IPS-20b (cell line): Measurements from ENCODE around the gene NOX4.
"Not testable (repeated sequence)": the region's sequence is repeated elsewhere in the genome, so short reads cannot be mapped to it uniquely, and the experiment has no call there.

Experiments used
- H3K27ac ChIP-seq: one replicate; pipeline ENCODE4 v1.5.1; 2013; ENCODE audit warnings: low read length
- H3K27me3 ChIP-seq: 2 replicates; pipeline ENCODE4 v1.6.1; 2013; ENCODE audit warnings: mild to moderate bottlenecking, low read length, inconsistent platforms; ENCODE audit not compliant: insufficient read depth
- H3K36me3 ChIP-seq: 2 replicates; pipeline ENCODE4 v1.6.1; 2013; ENCODE audit warnings: low read depth, mild to moderate bottlenecking, inconsistent platforms, low read length, moderate library complexity; ENCODE audit not compliant: insufficient read depth
- H3K4me1 ChIP-seq: 2 replicates; pipeline ENCODE4 v1.6.1; 2013; ENCODE audit warnings: mild to moderate bottlenecking, control low read depth, inconsistent platforms, low read length, moderate library complexity; ENCODE audit not compliant: insufficient read depth
- H3K4me3 ChIP-seq: 2 replicates; pipeline ENCODE4 v1.5.1; 2013; ENCODE audit warnings: mild to moderate bottlenecking, low read length, inconsistent platforms
- H3K9ac ChIP-seq: 2 replicates; pipeline ENCODE4 v1.6.1; 2013; ENCODE audit warnings: low read depth, mild to moderate bottlenecking, inconsistent platforms, low read length, moderate library complexity
- H3K9me3 ChIP-seq: 2 replicates; pipeline ENCODE4 v1.6.1; 2013; ENCODE audit warnings: mild to moderate bottlenecking, low read depth, low read length, inconsistent platforms; ENCODE audit not compliant: insufficient read depth

The NOX4 gene

DNA sequence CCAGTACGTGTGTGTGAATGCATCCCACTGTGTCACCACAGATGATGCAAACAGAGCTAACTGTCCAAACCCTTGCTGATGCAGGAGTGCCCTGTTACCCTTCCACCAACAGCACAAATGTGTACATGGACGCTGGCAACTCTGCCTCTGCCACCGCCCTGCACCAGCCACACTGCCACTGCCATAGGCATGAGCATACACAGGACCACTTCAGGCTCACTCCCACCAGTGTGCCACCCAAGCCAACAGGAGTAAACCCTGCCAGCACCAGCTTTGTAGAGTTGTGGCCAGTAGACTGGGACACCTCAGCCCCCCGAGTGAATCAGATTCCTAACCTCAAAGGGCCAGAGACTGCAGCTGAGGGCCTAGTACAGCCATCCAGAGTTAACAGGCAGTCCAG, 34.0 kb downstream of the NOX4 start:
- Histone ChIP-seq H3K4me3 (no peak overlapping the region), H3K27me3 (no peaks in the 10 kb centered on the region), H3K36me3 (no peaks in the 10 kb centered on the region), H3K4me1 (no peaks in the 10 kb centered on the region), H3K9me3 (no peaks in the 10 kb centered on the region), H3K9ac (no peak overlapping the region), H3K27ac (no peak overlapping the region)

DNA sequence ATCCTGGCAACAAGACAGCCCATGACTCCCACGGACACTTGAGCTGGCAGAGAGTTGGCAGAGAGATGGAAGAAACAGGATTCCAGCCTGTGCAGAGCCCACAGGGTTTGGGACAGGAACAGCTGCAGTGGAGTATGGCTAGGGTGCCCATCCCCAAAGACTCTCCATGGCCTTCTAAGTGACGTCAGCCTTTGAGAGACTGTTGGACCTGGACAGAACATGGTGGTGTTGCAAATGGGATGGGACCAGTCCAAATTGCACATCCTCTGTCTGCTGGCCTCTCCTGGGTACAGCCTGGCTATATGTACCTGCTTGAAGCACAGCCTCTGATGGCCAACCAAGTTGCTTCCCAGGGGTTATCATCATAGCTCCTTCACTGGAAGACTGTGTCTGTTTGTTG, 34.5 kb downstream of the NOX4 start:
- H3K9me3 ChIP-seq = no peaks in the 10 kb centered on the region
- H3K4me3 ChIP-seq = no peak overlapping the region
- no peak overlapping the region for H3K9ac ChIP-seq
- H3K36me3 ChIP-seq = no peaks in the 10 kb centered on the region
- no peaks in the 10 kb centered on the region for H3K4me1 ChIP-seq
- H3K27ac ChIP-seq = no peak overlapping the region
- H3K27me3 ChIP-seq = no peaks in the 10 kb centered on the region

DNA sequence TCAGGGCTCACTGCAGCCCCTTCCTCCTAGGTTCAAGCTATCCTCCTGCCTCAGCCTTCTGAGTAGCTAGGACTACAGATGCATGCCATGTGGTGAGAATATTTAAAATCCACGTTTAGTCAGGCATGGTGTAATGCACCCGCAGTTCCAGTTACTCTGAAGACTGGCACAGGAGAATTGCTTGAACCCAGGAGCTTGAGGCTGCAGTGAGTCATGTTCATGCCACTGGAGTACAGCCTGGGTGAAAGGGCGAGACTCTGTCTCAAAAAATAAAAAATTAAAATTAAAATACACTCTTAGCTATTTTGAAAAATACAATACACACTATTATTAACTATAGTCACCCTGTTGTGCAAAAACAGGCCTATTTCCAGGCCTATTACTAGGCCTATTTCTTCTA, 38.4 kb downstream of the NOX4 start:
- H3K4me1 ChIP-seq = no peaks in the 10 kb centered on the region
- H3K27ac ChIP-seq = no peak overlapping the region
- no peaks in the 10 kb centered on the region for H3K9me3 ChIP-seq
- no peak overlapping the region for H3K9ac ChIP-seq
- no peak overlapping the region for H3K4me3 ChIP-seq
- H3K27me3 ChIP-seq = no peaks in the 10 kb centered on the region
- H3K36me3 ChIP-seq = no peaks in the 10 kb centered on the region

DNA sequence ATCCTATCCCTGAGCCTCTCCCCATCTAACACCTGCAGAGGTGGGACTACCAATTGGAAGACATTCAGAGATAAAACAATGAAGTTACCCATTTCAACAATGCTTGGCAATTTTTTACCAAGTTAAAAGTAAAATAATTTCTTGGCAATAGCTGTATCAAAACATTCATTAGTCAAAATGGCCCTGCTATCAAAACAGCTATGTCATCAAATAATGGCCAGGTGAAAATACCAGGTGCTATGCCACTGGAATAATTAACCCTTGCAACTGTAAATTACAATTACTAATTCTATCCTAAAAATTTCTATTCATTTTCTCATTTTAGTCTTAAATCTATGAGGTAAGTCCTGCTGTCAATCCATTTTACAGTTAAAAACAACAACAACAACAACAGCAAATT, 43.3 kb downstream of the NOX4 start:
- Histone ChIP-seq H3K27ac (no peak overlapping the region), H3K9ac (no peak overlapping the region), H3K9me3 (peaks cover 3% of the 10 kb centered on the region; the same call in 1 of the 2 replicates), H3K27me3 (no peaks in the 10 kb centered on the region), H3K4me3 (no peak overlapping the region), H3K36me3 (no peaks in the 10 kb centered on the region), H3K4me1 (no peaks in the 10 kb centered on the region)

DNA sequence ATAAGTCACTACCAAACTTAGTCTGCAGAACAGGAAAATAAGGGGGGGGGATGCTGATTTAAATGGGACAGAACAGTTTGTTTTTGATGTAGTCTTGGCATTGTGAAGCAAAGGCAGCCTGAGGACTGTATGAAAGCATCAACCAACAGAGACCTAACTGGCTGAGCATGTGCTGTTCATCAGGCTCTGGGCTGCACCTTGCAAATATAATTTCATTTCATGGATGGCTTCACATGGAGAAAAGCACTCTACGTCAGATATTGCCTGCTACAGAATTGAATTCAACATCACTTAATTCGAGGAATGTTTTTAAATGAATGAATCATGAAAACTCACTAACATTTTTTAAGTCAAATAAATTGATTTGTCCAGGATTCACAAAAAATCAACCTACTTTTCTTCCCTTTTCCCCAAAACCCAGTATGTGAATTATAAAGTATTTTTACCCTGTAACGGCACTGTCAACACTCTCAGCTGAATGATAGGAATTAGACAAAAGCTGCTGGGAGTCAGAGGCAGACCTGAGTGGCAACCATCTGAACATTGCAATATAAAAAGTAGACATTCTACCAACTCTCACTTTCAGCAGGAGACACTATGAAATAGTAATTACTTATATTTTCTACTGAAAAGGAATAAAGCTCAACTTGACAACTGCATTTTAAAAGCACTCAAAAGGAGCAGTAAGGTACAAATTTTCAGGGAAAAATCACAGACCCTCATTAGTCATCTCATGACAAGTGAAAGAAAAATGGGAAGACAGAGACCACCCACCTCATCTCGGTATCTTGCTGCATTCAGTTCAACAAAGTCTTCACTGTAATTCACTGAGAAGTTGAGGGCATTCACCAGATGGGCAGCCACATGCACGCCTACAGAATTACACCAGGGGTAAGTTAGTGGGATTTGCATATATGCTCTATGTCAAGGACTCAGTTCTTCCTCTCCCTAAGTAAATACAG, 47.5 kb downstream of the NOX4 start:
- Histone ChIP-seq H3K27ac (no peak overlapping the region), H3K4me3 (no peak overlapping the region), H3K36me3 (no peaks in the 10 kb centered on the region), H3K9ac (no peak overlapping the region), H3K27me3 (no peaks in the 10 kb centered on the region), H3K4me1 (no peaks in the 10 kb centered on the region), H3K9me3 (peaks cover 3% of the 10 kb centered on the region; the same call in 1 of the 2 replicates)

DNA sequence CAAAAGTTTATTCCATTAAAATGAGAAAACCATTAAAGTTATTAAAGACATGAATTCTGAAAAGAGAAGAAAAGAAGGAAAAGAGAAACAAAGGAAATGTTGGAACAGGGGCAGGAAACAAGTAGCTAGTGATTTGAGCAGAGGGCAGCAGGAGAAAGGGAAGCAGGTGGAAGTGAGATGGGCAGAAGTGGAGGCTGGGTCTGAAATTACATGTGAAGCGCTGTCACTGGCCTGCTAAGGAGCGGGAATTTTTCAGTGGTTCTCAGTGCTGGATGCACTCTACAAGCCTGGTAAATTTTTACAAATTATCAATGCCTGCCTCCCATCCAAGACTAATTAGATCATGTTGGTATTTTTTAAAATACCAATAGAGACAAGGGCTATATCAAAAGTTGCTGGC, 48.4 kb downstream of the NOX4 start:
- Histone ChIP-seq H3K27me3 (no peaks in the 10 kb centered on the region), H3K27ac (no peak overlapping the region), H3K36me3 (no peaks in the 10 kb centered on the region), H3K9me3 (peaks cover 3% of the 10 kb centered on the region; the same call in 1 of the 2 replicates), H3K4me3 (no peak overlapping the region), H3K9ac (no peak overlapping the region), H3K4me1 (no peaks in the 10 kb centered on the region)

DNA sequence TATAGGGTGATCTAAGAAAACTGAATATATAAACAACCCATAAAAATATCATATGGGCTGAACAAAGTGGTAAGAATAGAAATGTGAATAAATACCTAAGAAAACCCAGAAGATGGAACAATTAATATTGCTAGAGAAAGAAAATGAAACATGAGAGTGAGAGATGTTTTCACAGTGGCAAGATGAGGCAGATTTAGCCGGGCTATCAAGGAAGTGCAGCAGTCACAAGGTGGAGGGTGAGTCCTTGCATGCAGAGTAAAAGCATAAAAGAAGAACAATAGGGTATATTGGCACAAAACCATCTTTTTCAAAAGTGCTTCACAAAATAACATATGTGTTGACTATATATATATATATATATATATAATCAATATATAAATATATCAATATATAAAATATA, 49.6 kb downstream of the NOX4 start:
- H3K9ac ChIP-seq = no peak overlapping the region
- H3K4me1 ChIP-seq = no peaks in the 10 kb centered on the region
- no peak overlapping the region for H3K4me3 ChIP-seq
- no peak overlapping the region for H3K27ac ChIP-seq
- H3K9me3 ChIP-seq = peaks cover 3% of the 10 kb centered on the region; the same call in 1 of the 2 replicates
- no peaks in the 10 kb centered on the region for H3K27me3 ChIP-seq
- no peaks in the 10 kb centered on the region for H3K36me3 ChIP-seq

DNA sequence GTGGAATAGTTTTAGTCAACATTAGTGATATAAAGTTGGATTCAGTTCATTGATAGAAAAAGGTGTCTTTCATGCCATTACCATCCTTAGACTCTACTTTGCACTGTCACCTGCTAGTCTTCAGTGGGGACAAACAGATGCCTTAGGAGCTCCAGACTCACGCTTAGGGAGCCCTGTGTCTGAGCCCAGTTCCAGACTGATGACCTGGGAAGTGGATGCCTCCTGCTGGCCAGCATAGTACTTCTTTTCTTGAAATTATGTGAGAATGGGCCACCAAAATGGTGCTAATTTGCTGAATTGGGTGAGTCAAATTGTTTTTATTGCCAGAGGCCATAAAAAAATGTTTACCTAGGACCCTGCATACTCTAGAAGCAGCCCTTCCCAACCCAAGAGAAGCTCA, 53.9 kb downstream of the NOX4 start:
- Histone ChIP-seq H3K36me3 (no peaks in the 10 kb centered on the region), H3K9me3 (no peaks in the 10 kb centered on the region), H3K4me3 (no peak overlapping the region), H3K27ac (no peak overlapping the region), H3K27me3 (no peaks in the 10 kb centered on the region), H3K9ac (no peak overlapping the region), H3K4me1 (no peaks in the 10 kb centered on the region)

DNA sequence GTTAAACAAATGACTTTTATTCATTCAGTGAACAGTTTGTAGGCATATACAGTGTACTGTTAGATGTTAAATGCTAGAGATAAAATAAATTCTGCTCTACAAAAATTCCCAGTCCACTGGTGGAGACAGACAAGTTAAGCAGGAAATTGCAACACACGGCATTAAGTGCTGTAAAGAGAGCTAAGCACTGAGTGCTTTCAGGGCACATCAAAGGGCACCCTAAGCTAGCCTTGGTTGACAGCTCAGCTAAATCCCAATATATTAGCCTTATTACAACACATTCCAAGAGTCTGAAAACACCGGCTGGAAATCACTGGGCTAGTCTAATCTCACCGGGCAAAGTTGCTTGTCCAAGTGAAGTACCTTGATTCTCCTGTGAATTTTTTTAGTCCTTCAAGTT, 55.1 kb downstream of the NOX4 start:
- Histone ChIP-seq H3K4me3 (no peak overlapping the region), H3K27me3 (no peaks in the 10 kb centered on the region), H3K4me1 (no peaks in the 10 kb centered on the region), H3K36me3 (no peaks in the 10 kb centered on the region), H3K9ac (no peak overlapping the region), H3K9me3 (no peaks in the 10 kb centered on the region), H3K27ac (no peak overlapping the region)

DNA sequence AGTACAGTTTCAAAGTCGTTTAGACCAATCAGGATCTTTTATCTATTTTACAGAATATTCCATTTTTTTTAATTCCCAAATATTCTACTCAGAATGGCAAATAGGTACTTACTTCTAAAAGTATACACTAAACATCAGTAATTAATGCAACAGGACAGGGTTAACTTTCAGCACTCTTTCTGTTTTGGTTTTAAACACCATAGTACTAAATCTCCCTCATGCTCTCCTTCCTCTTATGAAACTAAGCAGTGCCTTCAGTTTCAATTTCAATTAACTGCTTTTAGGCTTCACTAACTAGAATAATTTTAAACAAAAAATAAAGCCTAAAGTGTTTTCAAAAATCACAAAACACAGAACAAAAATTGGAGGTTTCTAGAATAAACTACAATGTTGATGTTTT, 57.9 kb downstream of the NOX4 start:
- no peak overlapping the region for H3K9ac ChIP-seq
- no peaks in the 10 kb centered on the region for H3K36me3 ChIP-seq
- H3K27me3 ChIP-seq = no peaks in the 10 kb centered on the region
- H3K9me3 ChIP-seq = no peaks in the 10 kb centered on the region
- no peak overlapping the region for H3K4me3 ChIP-seq
- no peaks in the 10 kb centered on the region for H3K4me1 ChIP-seq
- H3K27ac ChIP-seq = no peak overlapping the region

DNA sequence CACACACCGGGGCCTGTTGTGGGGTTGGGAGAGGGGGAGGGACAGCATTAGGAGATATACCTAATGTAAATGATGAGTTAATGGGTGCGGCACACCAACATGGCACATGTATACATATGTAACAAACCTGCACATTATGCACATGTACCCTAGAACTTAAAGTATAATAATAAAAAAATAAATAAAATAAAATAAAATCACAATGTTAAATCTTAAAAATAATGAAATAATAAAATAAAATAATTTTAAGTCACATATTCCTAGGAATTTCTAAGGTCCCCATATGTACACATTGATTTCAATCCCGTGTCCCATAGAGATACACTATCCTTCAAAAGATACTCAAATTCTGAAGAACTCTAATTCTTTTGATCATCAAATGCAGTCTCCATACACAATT, 59.0 kb downstream of the NOX4 start:
- H3K27me3 ChIP-seq, H3K36me3 ChIP-seq, H3K4me1 ChIP-seq, H3K27ac ChIP-seq, H3K9ac ChIP-seq, H3K4me3 ChIP-seq, H3K9me3 ChIP-seq: not testable (repeated sequence)

DNA sequence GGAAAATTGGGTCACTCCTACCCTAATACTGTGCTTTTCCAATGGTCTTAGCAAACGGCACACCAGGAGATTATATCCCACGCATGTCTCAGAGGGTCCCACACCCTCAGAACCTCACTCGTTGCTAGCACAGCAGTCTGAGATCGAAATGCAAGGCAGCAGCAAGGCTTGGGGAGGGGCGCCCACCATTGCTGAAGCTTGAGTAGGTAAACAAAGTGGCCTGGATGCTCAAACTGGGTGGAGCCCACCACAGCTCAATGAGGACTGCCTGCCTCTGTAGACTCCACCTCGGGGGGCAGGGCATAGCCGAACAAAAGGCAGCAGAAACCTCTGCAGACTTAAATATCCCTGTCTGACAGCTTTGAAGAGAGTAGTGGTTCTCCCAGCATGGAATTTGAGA, 64.7 kb downstream of the NOX4 start:
- H3K9me3 ChIP-seq, H3K27me3 ChIP-seq, H3K36me3 ChIP-seq, H3K9ac ChIP-seq, H3K4me3 ChIP-seq, H3K27ac ChIP-seq, H3K4me1 ChIP-seq: not testable (repeated sequence)
